Measurements from ENCODE around the gene IL36G.

IL36G gene

GRCh38 chr2:112972423-112973086 lies 5.3 kb upstream of the IL36G start:
- no peak for DNase-seq (ENCODE audit: extremely low read depth, low read depth)
- TF ChIP-seq CTCF (IDR thresholded peaks at IDR 0.05; ENCODE audit: low read depth, low read length) = no peak

- no peak for DNase-seq (ENCODE audit: extremely low read depth, low read depth)
- no peak for TF ChIP-seq CTCF (IDR thresholded peaks at IDR 0.05; ENCODE audit: low read depth, low read length)
Measured at GRCh38 chr2:112973156-112973555, 4.7 kb upstream of the IL36G start.

- TF ChIP-seq CTCF (IDR thresholded peaks at IDR 0.05; ENCODE audit: low read depth, low read length) = no peak
- DNase-seq (ENCODE audit: extremely low read depth, low read depth) = no peak
Measured at GRCh38 chr2:112979731-112980130, 1.9 kb downstream of the IL36G start.

GRCh38 chr2:112980537-112980936 lies 2.7 kb downstream of the IL36G start:
- DNase-seq (ENCODE audit: extremely low read depth, low read depth) = no peak
- TF ChIP-seq CTCF (IDR thresholded peaks at IDR 0.05; ENCODE audit: low read depth, low read length) = no peak

- TF ChIP-seq CTCF (IDR thresholded peaks at IDR 0.05; ENCODE audit: low read depth, low read length) = no peak
- DNase-seq (ENCODE audit: extremely low read depth, low read depth) = no peak
Measured at GRCh38 chr2:112985090-112985489, 7.3 kb downstream of the IL36G start.

GRCh38 chr2:112989611-112990010 lies 11.8 kb downstream of the IL36G start:
- DNase-seq (ENCODE audit: extremely low read depth, low read depth) = no peak
- no peak for TF ChIP-seq CTCF (IDR thresholded peaks at IDR 0.05; ENCODE audit: low read depth, low read length)

- DNase-seq (ENCODE audit: extremely low read depth, low read depth) = no peak
- no peak for TF ChIP-seq CTCF (IDR thresholded peaks at IDR 0.05; ENCODE audit: low read depth, low read length)
Measured at GRCh38 chr2:112993831-112994230, 16.0 kb downstream of the IL36G start.
